Body of pancreas (tissue), 4 donors: ENCODE results near the gene RPTOR.

Experiments
- CTCF ChIP-seq, 7 experiments: fragments of 450-650 bp in 4 of 7; fragments of 200-600 bp in 3 of 7; sonication (generic) in 3 of 7; IDR thresholded peaks; one replicate each; pipeline ENCODE4 v1.5.1; 2016 to 2019; ENCODE audit warnings: antibody characterized with exemption in 7 of 7
- POLR2A ChIP-seq, 3 donors: fragments of 450-650 bp; IDR thresholded peaks; one replicate each; pipeline ENCODE4 v1.6.1; 2016; ENCODE audit warnings: antibody characterized with exemption in 3 of 3, mild to moderate bottlenecking in 2 of 3

- no peak for TF ChIP-seq CTCF (IDR thresholded peaks at IDR 0.05)
- no peak for TF ChIP-seq POLR2A (IDR thresholded peaks at IDR 0.05)
Observed at GRCh38 chr17:80709090-80709695, 164.6 kb downstream of the RPTOR start.
